GM12801 (cell line): Measurements from ENCODE around the gene DGKB.

Experiments
- CTCF ChIP-seq: IDR thresholded peaks from one replicate; pipeline ENCODE4 v1.5.1; 2011; ENCODE audit warnings: control low read depth; ENCODE audit not compliant: insufficient read length; ENCODE audit errors: extremely low read depth

The DGKB gene

GRCh38 chr7:14228341-14228740 lies 674.2 kb downstream of the DGKB start:
- no peak for TF ChIP-seq CTCF

GRCh38 chr7:14226126-14226525 lies 676.4 kb downstream of the DGKB start:
- TF ChIP-seq CTCF: no peak

- no peak for TF ChIP-seq CTCF
Measured at GRCh38 chr7:14219125-14219524, 683.4 kb downstream of the DGKB start.

GRCh38 chr7:14218338-14218737 lies 684.2 kb downstream of the DGKB start:
- TF ChIP-seq CTCF: no peak

GRCh38 chr7:14209896-14210484 lies 692.6 kb downstream of the DGKB start:
- no peak for TF ChIP-seq CTCF

- no peak for TF ChIP-seq CTCF
Measured at GRCh38 chr7:14207711-14208110, 694.8 kb downstream of the DGKB start.

GRCh38 chr7:14207138-14207537 lies 695.4 kb downstream of the DGKB start:
- TF ChIP-seq CTCF: no peak
